AG09309 (cell line): ENCODE measurements around the gene NANS.
"Not testable (repeated sequence)": the region's sequence is repeated elsewhere in the genome, so short reads cannot be mapped to it uniquely, and the experiment has no call there.

ENCODE experiments used
- DNase-seq: peaks from one replicate; pipeline ENCODE4 v3.0.0-alpha.2; 2010; ENCODE audit warnings: low read depth
- H3K4me3 ChIP-seq: 2 replicates; pipeline ENCODE4 v1.5.1; 2011; ENCODE audit warnings: mild to moderate bottlenecking, low read depth, low read length, moderate library complexity; ENCODE audit not compliant: control insufficient read depth
- TF ChIP-seq, protein P1 (sequence below): IDR thresholded peaks from 2 replicates; pipeline ENCODE4 v1.5.1; 2011; ENCODE audit warnings: mild to moderate bottlenecking, low read depth, low read length, inconsistent platforms; ENCODE audit not compliant: insufficient read depth, control insufficient read depth; ENCODE audit errors: missing control alignments

The NANS gene

DNA sequence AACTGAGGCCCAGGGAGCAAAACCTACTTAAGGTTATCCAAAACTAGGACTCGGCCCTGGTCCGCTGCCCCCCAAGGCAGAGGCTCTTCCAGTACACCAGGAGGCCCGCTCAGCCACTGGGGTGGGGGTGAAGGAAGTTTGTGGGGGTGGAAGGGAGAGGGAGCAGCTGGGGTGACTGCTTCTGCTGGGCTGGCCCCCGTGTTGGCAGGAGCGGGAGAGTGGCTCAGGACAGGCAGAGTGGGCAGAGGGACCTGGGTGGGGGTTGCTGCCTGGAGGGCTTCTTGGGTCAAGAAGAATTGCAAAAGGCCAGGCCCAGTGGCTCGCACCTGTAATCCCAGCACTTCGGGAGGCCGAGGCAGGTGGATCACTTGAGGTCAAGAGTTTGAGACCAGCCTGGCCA, 70.7 kb downstream of the NANS start:
- no peak for DNase-seq
- no peak overlapping the region for H3K4me3 ChIP-seq
- TF ChIP-seq, protein P1, sequence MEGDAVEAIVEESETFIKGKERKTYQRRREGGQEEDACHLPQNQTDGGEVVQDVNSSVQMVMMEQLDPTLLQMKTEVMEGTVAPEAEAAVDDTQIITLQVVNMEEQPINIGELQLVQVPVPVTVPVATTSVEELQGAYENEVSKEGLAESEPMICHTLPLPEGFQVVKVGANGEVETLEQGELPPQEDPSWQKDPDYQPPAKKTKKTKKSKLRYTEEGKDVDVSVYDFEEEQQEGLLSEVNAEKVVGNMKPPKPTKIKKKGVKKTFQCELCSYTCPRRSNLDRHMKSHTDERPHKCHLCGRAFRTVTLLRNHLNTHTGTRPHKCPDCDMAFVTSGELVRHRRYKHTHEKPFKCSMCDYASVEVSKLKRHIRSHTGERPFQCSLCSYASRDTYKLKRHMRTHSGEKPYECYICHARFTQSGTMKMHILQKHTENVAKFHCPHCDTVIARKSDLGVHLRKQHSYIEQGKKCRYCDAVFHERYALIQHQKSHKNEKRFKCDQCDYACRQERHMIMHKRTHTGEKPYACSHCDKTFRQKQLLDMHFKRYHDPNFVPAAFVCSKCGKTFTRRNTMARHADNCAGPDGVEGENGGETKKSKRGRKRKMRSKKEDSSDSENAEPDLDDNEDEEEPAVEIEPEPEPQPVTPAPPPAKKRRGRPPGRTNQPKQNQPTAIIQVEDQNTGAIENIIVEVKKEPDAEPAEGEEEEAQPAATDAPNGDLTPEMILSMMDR = no peak

DNA sequence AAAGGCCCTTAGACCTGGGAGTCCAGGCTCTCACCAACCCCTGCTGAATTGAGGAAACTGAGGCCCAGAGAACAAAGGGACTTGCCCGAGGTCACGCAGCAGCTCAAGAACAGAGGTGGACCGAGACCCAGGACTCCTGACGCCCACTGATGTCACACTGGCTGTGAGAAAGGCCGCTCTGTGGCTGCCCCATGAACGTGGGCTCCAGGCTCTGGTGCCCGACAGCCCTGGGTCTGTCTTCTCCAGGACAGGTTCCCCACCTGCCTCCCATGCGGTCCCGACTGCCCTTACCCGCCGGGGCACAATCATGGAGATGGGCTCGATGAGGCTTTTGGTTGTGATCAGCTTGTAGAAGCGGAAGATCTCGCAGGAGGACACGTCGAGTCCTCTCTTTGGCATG, 71.8 kb downstream of the NANS start:
- TF ChIP-seq, protein P1 = no peak
- no peak overlapping the region for H3K4me3 ChIP-seq
- no peak for DNase-seq

DNA sequence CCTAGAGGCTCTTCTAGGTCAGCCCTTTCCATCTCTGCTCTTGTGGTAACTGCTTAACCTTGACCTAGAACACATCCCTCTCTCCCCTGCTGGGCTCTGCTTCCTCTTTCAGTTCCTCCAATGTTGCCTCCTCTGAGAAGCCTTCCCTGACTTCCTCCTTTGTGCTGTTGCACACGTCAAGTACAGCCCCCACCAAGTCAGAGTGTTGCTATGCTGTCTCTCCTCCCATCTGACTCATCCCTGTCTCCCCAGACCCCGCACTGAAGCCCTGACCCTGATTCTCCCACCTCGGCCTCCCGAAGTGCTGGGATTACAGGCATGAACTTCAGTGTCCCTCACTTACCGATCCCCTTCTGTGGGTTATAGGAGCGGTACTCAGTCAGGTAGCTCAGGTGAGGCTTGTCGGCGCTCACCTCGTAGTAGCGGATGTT, 72.9 kb downstream of the NANS start:
- H3K4me3 ChIP-seq = no peak overlapping the region
- TF ChIP-seq, protein P1 = no peak
- DNase-seq = no peak

DNA sequence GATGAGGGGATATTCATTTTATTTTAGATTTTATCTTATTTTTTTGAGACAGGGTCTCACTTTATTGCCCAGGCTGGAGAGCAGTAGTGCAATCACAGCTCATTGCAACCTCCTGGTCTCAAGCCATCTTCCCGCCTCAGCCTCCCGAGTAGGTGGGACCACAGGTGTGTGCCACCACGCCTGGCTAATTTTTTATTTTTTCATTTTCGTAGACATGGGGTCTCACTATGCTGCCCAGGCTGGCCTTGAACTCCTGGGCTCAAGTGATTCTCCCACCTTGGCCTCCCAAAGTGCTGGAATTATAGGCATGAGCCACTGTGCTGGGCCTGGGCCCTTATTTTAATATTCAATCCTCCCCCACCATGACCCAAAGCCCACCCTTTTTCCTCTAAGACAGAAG, 73.5 kb downstream of the NANS start:
- DNase-seq, H3K4me3 ChIP-seq: not testable (repeated sequence)

DNA sequence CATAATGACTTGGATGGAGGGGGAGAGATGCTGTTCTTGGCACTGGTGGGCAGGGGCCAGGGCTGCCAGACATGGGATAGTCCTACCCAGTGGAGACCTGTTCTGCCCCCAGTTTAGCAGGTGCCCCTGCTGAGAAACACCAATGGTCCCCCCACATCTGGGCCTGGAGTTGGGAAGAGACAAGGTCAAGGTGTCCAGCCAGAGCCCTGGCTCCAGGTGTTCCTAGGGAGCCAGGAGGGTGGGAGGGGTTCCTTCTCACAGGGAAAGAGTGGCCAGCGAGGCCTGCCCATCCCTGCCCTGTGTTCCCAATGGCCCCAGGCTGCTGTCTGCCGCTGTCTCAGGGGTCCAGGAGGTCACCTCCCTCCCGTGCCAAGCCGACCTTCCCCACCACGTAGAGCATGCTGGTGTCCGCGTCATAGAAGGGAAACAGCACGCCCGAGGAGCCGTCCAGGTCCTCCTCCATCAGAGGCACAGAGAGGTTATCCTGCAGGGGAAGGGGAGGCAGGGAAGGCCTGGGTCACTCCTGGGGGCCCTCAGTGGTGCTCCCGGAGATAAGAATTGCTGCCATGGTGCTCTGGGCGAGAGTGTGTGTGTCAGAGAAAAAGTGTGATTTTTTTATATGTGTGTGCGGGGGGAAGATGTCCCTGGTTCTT, 74.2 kb downstream of the NANS start:
- no peak for DNase-seq
- TF ChIP-seq, protein P1 = no peak
- no peak overlapping the region for H3K4me3 ChIP-seq

DNA sequence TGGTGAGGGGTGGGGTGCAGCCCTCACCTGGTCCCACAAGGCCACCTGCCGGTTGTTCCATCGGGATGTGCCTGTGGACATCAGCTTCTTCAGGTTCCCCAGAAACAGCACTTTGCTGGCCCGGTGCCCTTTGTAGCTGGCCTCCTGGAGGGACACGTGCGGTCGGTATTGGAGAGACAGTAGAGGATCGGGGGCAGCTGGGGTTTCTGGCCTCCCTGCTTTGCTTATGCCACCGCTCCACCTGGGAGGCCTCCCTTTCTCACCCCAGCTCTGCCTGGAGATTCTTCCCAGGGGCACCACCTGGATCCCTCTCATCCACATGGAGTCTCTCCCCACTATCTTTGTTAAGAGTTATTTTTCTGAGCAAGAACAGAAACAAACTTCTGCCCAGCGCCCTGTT, 75.6 kb downstream of the NANS start:
- H3K4me3 ChIP-seq = no peak overlapping the region
- TF ChIP-seq, protein P1 = no peak
- no peak for DNase-seq
